ENCODE measurements around the gene SPTB.
"Not testable (repeated sequence)": the region's sequence is repeated elsewhere in the genome, so short reads cannot be mapped to it uniquely, and the experiment has no call there.

SPTB gene

DNA sequence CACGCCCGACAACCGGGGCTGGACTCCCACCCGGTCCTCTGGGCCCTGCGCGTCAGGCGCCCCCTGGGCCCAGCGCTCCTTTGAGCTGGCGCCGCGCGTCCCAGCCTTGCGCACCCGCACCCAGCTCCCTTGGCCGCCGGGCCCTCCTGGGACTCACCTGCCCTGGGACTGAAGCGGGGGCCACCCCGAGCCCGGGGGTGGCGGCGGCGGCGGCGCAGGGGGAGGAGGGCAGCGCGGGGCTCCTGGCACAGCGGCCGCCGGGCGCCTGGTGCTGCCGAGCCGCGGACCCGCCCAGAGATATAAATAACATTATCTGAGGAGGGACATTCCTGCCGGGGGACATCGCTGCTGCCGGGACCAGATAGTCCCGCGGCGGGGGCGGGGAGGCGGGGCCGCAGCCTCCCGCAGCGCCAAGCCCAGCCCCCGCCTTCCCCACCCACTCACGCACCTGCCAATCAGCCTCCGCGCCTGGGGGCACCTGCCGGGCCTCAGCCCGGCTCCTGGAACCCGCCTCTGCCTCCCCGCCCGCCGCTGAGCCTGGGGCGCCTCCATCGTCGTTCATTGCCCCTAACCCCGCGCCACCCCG is at the start of gene SPTB:
Gene SPTB (minus strand): TSS at position 273 of the 586 bp plus-strand sequence. CDS start 56,813 bp downstream, outside the sequence.
- in situ Hi-C loops (cut with HindIII; ENCODE audit: low sequenced_read_pairs), result no loop called here

DNA sequence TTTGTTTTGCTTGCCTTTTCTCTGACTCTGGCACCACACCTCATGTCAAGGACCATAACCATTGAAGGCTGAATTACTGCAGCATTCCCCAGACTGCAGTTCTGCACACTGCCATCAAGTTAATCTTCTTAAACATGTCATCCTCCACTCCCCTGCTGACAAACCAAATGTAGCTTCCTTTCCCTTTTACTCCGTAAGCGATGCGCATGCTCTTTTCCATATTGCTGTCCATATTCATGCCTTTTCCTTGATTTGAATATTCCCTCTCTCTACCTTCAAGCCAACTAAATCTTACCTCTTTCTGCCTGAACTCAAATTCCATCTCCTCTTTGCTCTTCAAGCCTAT is 49.3 kb upstream of the SPTB start:
- in situ Hi-C loops (cut with HindIII; ENCODE audit: low sequenced_read_pairs), result no loop called here

DNA sequence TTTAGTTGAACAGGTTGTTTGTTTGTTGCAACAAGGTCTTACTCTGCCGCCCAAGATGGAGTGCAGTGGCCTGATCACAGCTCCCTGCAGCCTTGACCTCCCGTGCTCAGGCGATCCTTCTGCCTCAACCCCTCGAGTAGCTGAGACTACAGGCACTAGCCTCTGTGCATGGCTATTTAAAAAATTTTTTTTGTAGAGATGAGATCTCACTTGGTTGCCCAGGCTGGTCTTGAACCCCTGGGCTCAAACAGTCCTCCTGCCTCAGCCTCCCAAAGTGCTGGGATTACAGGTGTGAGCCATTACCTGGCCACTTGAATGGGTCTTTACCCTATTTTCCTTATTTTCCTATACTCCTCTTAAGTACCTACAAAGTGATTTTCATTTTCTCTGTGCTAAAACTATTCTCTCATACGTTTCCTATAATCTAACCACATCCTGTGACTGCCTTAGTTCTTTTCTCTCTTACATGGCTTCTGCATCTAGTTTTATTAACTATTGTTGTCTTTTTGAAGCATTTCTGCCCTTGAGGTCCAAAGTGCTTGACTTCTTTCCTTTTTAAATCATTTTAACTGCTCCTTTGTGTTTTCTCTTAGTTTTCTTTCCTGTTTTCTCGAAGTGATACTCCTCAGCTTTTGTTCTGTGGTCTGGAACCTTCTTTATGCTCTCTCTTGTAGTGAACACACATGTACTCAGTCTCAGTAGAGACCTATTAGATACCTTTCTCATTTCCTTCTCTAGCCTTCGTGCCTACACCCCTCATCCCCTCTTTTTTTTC is 48.7 kb upstream of the SPTB start:
- in situ Hi-C loops (cut with HindIII; ENCODE audit: low sequenced_read_pairs), result no loop called here

DNA sequence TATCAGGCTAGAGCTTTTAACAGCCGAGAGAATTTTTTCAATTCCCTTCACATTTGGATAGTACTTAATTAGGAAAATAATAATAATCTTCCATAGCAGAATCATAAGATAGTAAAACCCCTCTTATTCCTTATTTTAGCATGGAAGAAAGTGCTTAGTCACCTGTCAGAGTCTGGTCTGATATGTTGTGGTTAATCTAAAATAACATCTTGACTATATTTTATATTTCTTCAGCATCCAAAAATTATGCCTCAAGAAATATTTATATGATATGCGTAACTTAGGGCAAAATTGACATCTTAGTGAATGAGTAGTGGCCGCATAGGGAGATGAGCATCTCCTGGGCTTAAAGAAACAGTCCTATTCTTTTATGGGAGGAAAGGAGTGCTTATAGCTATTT is 47.3 kb upstream of the SPTB start:
- in situ Hi-C loops (cut with HindIII; ENCODE audit: low sequenced_read_pairs), result no loop called here

DNA sequence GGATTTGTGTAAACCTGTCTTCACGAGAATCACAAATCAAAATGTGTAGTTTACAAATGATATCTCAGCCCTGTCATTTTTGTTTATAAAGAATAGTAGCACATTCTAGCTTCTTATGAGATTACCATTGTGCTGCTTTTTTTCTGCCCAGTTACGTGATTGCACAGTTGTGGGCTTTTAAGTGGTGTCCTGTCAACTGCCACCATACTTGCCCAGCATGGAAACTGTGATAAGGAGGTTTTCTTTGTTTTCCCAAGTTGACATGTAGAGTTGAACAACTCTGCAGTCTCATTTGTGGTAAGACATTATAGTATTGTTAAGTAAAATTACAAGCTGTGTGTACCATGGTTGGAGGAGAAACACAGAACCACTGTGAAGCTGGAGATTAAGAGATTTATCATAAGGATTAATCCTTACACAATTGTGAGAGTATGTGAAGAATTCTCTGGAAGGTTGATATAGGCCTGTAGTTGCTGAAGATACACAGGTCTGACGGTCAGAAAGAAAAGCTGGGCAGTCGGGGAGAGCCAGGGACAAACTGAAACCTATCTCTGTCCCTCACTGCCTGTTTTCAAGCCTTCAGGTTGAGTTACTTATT is 46.8 kb upstream of the SPTB start:
- in situ Hi-C loops (cut with HindIII; ENCODE audit: low sequenced_read_pairs), result no loop called here

DNA sequence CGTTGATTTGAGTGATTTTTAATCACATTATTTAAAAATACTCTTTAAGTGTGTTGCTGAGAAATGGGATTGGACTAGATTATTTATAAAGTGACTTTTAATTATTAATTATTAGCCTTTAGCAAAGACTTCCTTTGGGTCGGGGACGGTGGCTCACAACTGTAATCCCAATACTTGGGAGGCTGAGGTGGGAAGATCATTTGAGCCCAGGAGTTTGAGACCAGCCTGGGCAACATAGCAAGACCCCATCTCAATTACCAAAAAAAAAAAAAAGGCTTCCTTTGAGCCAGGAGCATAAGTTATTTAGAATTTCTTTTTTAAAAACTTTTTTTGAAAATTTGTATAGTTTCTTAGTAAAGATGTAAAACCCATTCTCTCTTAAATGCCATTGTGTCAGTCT is 43.3 kb upstream of the SPTB start:
- in situ Hi-C loops (cut with HindIII; ENCODE audit: low sequenced_read_pairs), result no loop called here

DNA sequence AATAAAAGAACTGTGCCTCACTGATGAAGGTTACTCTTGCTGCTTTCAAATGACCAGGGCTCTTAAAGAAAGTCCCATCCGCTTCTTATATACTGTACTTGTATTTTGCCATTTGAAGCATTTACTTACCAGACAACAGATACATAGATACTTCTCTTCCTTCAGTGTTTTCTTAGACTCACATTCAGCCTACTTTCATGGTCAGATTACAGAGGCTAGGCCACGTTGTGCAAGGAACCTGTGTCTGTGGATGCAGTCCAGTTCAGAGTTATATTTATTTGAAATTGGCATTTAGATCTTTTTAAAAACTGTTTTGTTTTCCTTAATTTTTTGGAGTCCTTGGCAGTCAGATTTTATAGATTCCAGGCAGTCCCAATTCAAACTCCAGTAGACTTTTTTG is 40.8 kb upstream of the SPTB start:
- in situ Hi-C loops (cut with HindIII; ENCODE audit: low sequenced_read_pairs), result no loop called here

DNA sequence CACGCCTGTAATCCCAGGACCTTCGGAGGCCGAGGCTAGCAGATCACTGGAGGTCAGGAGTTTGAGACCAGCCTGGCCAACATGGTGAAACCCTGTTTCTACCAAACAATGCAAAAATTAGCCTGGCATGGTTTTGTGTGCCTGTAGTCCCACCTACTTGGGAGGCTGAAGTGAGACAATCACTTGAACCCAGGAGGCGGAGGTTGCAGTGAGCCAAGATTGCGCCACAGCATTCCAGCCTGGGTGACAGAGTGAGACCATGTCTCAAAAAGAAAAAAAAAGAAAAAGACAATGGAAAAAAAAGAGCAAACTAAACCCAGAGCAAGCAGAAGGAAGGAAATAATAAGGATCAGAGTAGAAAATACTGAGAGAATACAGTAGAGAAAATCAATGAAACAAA is 39.9 kb upstream of the SPTB start:
- in situ Hi-C loops (cut with HindIII; ENCODE audit: low sequenced_read_pairs), result no loop called here

DNA sequence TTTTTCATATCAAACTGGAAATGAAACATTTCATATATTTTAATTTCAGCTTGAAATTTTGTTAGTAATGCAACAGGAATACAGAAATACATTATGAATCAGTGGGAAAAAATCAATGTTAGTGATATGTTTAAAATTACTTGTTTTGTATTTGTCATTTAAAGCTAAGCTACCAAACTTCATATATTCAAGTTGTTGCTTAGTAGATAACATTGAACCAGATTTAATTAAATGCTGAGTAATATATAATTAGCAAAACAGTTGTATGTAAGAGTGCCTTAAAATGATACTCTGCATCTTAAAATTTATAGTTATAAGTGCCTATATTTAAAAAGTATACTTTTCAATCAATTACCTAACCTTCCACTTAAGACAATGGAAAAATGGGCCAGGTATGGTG is 39.5 kb upstream of the SPTB start:
- in situ Hi-C loops (cut with HindIII; ENCODE audit: low sequenced_read_pairs), result no loop called here

DNA sequence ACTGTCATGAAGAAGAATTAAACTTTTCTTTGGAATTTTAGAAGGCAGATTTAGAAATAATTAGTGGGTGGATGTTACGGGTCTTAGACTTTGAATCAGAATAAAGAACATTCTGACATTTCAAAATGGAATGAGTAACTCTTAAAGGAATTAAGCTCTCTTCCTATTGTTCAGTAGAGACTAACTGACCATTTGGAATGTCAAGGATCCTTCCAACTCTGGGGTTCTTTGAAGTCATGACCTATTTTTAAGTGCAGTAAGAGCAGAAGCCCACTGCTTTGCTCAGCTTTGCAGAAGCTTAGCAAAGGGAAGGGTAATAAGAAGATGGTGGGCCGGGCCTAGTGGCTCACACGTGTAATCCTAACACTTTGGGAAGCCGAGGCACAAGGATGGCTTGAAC is 38.5 kb upstream of the SPTB start:
- in situ Hi-C loops (cut with HindIII; ENCODE audit: low sequenced_read_pairs), result no loop called here

DNA sequence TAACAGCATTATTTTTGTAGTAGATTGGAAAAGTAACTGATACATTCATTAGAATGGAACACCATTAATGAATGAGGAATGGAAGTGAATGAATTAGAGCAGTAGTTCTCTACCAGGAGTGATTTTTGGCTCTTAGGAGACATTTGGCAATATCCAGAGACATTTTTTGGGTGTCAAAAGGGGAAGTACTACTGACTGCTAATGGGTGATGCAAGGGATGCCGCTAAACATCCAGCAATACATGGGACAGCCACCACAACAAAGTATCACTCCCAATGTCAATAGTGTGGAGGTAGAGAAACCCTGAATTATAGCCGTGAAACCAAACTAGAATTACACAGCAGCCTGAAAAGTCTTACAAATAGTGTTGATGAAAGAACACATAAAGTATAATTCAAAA is 36.1 kb upstream of the SPTB start:
- in situ Hi-C loops (cut with HindIII; ENCODE audit: low sequenced_read_pairs), result no loop called here

DNA sequence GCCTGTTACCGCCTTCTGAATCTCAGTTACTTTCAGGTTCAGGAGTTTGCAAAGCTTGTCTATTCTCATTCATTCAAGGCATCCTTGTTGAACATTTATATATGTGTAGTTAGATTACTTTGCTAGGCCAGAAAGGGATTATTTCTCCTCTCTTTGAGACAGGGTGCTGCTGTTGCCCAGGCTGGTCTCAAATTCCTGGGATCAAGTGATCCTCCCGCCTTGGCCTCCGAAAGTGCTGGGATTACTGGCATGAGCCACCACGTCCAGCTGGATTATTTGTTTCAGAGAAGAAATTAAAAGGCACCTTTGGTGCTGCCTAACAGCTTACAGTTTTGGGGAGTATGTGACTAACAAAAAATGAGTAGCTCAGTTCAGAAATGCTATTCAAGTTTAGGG is 35.3 kb upstream of the SPTB start:
- in situ Hi-C loops (cut with HindIII; ENCODE audit: low sequenced_read_pairs), result no loop called here

DNA sequence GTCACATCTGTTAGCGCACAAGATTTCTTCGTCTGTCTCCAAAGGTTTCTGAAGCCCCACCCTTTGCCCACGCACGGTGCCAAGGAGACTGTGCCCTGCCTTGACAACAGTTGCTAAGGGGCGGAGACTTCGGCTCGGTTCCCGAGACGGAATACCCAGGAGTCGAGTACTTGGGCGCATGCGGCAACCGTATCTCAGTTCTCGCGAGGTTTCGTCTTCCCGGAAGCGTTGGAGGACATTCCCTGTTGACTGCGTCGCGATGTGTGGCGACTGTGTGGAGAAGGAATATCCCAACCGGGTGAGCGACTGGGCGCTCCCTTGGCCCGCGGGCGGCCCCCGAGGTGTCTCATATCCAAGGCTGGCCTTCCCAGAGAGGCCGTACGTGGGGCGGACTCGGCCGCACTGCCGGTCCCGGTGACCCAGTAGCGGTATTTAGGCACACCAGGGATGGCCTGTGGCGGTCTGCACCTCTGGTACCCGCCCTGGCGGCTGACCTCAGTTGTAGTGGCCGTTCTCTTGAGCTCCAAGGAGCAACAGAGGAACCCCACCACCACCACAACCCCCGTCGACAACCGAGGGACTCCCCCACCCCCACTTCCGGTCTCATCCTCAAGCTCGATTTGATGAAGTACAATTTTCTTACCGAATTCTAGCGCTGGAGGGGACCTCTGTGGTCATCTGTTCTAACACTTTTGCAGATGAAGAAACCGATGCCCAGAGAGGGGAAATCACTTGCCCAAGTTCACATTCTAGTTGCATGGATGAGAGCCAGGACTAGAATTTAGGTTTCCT is 34.7 kb upstream of the SPTB start, which contains the start of gene CHURC1:
Gene CHURC1 (plus strand): TSS at position 219 of the 792 bp plus-strand sequence. CDS start 41 bp downstream, at position 260.
- in situ Hi-C loops (cut with HindIII; ENCODE audit: low sequenced_read_pairs), result no loop called here

DNA sequence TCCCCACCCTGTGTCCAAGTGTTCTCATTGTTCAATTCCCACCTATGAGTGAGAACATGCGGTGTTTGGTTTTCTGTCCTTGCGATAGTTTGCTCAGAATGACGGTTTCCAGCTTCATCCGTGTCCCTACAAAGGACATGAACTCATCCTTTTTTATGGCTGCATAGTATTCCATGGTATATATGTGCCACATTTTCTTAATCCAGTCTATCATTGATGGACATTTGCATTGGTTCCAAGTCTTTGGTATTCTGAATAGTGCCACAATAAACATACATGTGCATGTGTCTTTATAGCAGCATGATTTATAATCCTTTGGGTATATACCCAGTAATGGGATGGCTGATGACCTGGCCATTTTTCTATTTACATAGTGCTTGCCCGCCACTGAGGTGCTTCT is 33.8 kb upstream of the SPTB start:
- in situ Hi-C loops (cut with HindIII; ENCODE audit: low sequenced_read_pairs), result not testable (repeated sequence)

DNA sequence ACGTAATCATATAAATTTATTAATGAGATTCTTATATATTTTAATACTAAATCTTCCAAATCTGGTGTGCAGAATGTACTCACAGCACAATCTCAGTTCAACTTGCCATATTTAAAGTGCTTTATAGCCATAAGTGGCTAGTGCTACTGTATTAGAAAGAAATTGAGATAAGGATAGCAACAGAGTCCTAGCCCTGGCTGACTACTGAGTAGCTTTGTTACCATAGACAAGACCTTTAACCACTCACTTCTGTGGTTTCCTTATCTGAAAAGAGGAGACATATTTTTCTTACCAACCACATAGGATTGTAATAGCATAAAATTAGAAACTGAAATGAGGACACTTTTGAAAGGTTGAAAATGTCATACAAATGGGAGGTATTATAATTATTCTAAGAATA is 32.6 kb upstream of the SPTB start:
- in situ Hi-C loops (cut with HindIII; ENCODE audit: low sequenced_read_pairs), result no loop called here

DNA sequence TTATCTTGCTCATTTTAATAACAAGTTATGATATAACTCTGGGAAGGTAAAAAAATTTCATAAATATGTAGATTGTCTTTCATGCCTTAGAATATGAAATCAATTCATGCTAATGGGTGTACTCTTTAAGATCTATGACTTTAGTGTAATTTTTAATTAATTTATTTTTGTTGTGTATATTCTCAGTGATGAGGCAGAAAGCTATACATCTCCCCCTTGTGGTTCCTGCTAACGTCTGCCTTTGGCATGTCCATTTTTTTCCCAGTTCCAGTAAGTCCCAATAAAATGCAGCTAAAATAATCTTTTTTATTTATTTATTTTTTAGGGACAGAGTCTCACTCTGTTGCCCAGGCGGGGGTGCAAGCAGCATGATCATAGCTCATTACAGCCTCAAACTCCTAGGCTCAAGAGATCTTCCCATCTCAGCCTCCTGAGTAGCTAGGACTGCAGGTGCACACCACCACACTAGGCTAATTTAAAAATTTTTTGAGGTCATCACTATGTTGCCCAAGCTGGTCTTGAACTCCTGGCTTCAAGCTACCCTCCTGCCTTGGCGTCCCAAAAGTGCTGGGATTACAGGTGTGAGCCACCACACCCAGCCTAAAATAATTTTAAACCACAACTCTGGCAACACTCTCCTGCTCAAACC is 31.3 kb upstream of the SPTB start:
- in situ Hi-C loops (cut with HindIII; ENCODE audit: low sequenced_read_pairs), result no loop called here

DNA sequence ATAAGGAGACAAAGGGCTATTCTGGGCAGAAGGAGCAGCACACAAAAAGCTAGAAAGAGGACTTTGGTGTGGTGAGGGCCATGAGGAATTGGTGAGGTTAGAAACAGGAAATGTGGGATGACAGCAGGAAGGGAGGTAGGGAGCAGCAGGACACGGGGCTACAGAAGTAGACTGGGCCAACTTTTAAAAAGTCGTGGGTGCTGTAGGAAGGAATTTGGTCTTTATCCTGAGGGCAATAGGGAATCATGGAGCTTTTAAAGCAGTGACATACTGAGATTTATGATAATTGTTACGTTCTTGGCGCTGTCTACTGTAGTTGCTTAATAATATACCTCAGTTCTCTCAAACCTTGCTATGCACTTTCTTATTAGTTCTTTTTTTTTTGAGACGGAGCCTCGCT is 26.3 kb upstream of the SPTB start:
- in situ Hi-C loops (cut with HindIII; ENCODE audit: low sequenced_read_pairs), result no loop called here

DNA sequence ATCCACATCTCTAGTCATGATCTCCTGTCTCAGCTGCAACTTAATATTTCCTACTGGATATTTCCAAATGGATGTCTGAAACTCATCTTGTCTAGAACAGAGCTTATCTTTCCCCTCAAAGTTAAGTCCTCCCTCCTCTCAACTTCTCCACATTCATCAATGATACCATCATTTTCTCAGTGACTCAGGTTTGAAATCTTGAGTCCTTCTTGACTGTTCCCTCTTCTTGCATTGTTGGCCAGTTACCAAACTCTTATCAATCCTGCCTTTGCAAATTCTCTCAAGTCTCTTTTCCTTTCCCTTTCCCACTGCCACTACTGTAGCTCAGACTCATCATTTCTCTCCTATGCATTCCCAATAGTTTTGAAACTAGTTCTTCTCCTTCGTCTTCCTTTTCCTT is 20.3 kb upstream of the SPTB start:
- in situ Hi-C loops (cut with HindIII; ENCODE audit: low sequenced_read_pairs), result no loop called here

DNA sequence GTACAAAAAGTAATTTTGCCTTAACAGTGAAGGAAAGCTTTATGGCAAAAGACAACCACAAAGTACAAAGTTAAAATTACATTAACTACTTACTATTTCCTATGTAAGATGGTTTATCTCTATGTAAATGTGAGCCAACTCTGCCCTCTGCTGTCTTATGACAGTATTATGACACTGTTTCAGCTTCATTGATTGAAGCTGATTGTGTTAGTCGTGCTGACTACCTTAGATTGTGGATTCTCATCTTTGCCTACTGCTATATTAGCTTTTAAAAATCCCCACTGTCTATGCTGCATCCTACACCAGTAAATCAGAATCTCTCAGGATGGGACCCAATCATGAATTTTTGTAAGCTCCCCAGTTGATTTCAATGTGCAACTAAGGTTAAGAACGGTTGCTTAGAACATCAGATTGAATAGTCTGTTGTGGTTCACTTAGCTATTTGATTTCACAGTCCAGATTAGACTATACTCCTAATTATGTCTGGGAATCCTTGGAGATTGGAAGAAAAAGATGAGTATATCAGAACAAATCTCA is 12.2 kb upstream of the SPTB start:
- in situ Hi-C loops (cut with HindIII; ENCODE audit: low sequenced_read_pairs), result loop anchor here (5.0 kb wide), 1 partner anchor 70 kb away; no protein-coding TSS in a partner anchor

DNA sequence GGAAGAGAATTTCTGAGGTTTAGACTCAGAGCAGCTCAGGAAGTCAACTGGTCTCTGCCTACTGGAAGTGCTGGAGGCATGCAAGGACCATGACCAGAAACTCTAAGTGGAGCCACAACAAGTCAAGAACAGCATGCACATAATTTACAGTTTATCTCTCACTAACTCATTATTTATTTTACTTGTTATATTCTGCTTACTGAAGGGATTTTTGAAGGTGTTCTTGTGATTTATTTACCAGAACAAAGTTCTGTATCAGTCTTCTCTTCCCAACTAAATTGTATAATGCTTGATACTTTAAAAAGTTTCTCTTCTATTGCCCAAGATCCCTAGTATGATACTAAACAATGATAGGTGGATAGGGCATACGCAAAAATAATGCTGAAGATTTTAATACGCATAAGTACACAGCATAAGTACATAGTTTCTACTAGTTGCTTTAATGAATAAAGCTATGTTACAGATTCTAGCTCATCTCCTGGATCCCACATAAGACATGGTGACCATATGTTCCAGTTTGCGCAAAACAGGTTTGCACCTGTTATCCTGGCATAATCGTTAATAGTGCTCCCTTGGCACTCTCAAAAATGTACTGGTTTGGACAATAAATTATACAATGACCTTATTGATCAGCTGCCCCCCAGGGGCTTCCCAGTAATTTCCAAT is 11.6 kb upstream of the SPTB start:
- in situ Hi-C loops (cut with HindIII; ENCODE audit: low sequenced_read_pairs), result loop anchor here (5.0 kb wide), 1 partner anchor 69 kb away; no protein-coding TSS in a partner anchor

All from endothelial cell of hepatic sinusoid (primary cell).